ENCODE results near the gene TMEM156.
"Not testable (repeated sequence)": the region's sequence is repeated elsewhere in the genome, so short reads cannot be mapped to it uniquely, and the experiment has no call there.

Gene TMEM156

GRCh38 chr4:38954727-38955126 lies 77.5 kb downstream of the TMEM156 start:
- DNase-seq = no peak

GRCh38 chr4:38952017-38952416 lies 80.2 kb downstream of the TMEM156 start:
- no peak for DNase-seq

GRCh38 chr4:38951598-38951997 lies 80.6 kb downstream of the TMEM156 start:
- DNase-seq = no peak

- no peak for DNase-seq
Measured at GRCh38 chr4:38950734-38951133, 81.5 kb downstream of the TMEM156 start.

- DNase-seq = no peak
Measured at GRCh38 chr4:38950159-38950558, 82.0 kb downstream of the TMEM156 start.

- no peak for DNase-seq
Measured at GRCh38 chr4:38949411-38950051, 82.7 kb downstream of the TMEM156 start.

GRCh38 chr4:38948551-38948950 lies 83.7 kb downstream of the TMEM156 start:
- no peak for DNase-seq

GRCh38 chr4:38946919-38947318 lies 85.3 kb downstream of the TMEM156 start:
- no peak for DNase-seq

GRCh38 chr4:38944440-38944839 lies 87.8 kb downstream of the TMEM156 start:
- DNase-seq = no peak

- DNase-seq = no peak
Measured at GRCh38 chr4:38943343-38943742, 88.9 kb downstream of the TMEM156 start.

- not testable (repeated sequence) for DNase-seq
Measured at GRCh38 chr4:38941906-38942305, 90.3 kb downstream of the TMEM156 start.

- no peak for DNase-seq
Measured at GRCh38 chr4:38940476-38940875, 91.7 kb downstream of the TMEM156 start.

- DNase-seq = no peak
Measured at GRCh38 chr4:38939165-38939564, 93.0 kb downstream of the TMEM156 start.

GRCh38 chr4:38935391-38936073 lies 96.7 kb downstream of the TMEM156 start:
- no peak for DNase-seq

- no peak for DNase-seq
Measured at GRCh38 chr4:38931125-38931524, 101.1 kb downstream of the TMEM156 start.

GRCh38 chr4:38930707-38931106 lies 101.5 kb downstream of the TMEM156 start:
- no peak for DNase-seq

GRCh38 chr4:38930204-38930603 lies 102.0 kb downstream of the TMEM156 start:
- no peak for DNase-seq

GRCh38 chr4:38928974-38929373 lies 103.2 kb downstream of the TMEM156 start:
- no peak for DNase-seq

- DNase-seq = no peak
Measured at GRCh38 chr4:38928568-38928967, 103.6 kb downstream of the TMEM156 start.

GRCh38 chr4:38926896-38927295 lies 105.3 kb downstream of the TMEM156 start:
- DNase-seq = no peak

- DNase-seq = no peak
Measured at GRCh38 chr4:38925492-38926413, 106.5 kb downstream of the TMEM156 start.

- no peak for DNase-seq
Measured at GRCh38 chr4:38924353-38924752, 107.9 kb downstream of the TMEM156 start.

GRCh38 chr4:38923746-38924145 lies 108.5 kb downstream of the TMEM156 start:
- no peak for DNase-seq

- DNase-seq = no peak
Measured at GRCh38 chr4:38921151-38921550, 111.1 kb downstream of the TMEM156 start.
